HG03064 (cell line): ENCODE data around the gene BICD2.

Source experiments
- ATAC-seq: cut with Tn5 transposase; IDR thresholded peaks from one replicate; pipeline ENCODE4 v1.9.1; 2021; ENCODE audit warnings: low read depth; ENCODE audit not compliant: unreplicated experiment

The BICD2 gene

DNA sequence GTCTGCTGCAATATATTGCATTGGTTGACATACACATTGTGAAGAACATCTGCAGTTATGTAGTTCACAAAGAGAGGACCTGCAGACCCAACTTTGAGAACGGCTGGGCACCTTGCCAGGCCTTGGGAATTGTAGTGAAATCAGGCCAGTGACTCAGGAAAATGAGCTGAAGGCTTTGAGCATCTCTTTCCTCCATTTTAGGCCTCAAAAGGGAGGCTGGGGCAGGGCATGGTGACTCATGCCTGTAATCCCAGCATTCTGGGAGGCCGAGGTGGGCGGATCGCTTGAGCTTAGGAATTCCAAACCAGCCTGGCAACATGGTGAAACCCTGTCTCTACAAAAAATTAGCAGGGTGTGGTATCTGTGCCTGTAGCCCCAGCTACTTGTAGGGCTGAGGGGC, 93.3 kb downstream of the BICD2 start:
- ATAC-seq: no peak

DNA sequence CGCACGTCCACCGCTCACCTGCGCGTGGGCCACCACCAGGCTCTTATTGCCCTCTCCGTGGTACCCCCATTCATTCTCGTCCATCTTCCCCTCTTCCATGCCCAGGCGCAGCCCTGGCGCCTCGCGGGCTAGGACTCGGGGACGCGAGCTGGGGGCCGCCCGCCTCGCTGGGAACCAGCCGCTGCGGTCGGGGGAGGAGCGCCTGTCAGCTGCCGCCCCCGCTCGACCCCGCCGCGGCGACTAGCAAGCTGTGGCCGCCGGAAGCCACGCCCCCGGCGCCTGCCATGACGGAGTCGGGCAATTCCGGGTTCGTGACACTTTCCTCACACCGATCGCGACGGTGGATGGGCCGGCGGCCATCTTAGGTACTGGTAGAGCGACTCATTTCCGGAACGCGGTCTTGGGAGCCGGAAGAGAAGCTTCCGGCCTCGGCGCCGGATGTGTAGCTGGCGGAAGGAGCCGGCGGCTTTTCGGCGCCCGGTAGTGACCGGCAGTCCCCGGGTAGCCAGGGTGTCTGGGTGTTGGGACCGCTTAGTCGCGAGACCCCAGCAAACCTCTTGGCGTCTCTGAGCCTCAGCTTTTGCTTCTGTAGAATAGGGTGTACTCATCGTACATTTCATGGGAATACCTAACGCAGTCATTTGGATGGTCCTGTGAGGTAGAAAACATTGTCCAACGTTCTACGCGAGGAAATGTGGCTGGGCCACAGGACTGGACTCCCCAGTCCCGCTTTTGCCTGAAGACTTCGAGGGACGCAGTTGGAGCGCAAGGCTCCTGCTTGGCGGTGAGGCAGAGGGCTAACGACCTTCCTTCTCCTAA, 94.5 kb downstream of the BICD2 start, which contains the start of gene IPPK:
IPPK (minus strand) TSS at position 242 of the 819 bp plus-strand sequence; CDS start at position 99, 143 bp downstream.
- peak; percentile 88 for ATAC-seq

- ATAC-seq: no peak
Observed at GRCh38 chr9:92669527-92669889, 95.1 kb downstream of the BICD2 start.

DNA sequence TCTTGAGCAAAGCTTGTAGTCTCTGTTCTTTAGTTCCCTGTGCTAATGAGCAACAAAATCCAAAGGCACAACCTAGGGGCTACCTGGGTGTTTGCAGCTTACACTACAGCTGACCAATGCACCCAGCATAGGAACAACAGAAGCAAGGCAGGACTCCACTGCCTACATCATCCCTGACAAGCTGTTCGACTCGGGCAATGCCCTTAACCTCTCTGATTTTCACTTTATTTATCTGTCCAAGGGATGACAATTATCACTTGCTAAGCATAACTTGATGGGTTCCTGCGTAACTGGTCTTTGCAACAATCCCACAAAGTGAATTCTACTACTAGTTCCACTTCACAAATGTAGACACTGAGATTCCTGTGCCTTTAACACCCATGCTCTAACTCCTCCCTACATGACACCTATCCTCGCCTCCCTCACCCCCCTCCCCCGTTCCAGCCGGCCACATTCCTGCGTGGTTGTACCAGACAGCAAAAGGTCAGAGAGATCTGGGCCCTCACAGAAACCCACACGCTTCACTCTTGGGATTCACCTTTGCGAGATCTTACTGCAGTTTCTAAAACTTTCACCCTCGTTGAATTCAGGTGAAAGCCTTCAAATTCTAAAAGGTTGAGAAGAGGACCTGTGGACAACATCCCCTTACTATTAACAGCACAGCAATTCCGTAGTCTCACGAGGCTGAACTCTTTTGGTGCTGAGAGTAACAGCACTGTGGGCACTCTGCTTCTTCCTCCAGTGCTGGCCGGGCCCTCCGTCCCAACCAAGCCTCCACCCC, 95.7 kb downstream of the BICD2 start:
- no peak for ATAC-seq

- no peak for ATAC-seq
Observed at GRCh38 chr9:92666912-92667532, 97.6 kb downstream of the BICD2 start.

DNA sequence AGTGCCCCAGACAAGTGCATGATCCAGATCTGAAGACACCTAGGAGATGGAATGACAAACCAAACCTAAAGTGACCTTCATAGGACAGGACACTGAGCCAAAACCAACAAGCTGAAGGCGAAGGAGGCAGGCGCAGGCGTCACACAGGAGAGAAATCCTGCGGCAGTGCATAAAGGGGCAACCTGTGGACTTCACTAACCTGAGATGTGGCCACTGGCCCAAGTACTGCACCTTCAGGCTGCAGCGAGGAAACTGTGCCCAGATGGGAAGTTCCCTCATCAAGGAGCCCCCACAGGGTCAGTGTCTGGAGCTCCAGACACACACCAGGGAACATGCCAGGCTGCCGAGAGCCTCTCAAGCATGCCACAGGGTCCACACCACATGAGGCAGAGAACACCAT, 98.4 kb downstream of the BICD2 start:
- no peak for ATAC-seq

DNA sequence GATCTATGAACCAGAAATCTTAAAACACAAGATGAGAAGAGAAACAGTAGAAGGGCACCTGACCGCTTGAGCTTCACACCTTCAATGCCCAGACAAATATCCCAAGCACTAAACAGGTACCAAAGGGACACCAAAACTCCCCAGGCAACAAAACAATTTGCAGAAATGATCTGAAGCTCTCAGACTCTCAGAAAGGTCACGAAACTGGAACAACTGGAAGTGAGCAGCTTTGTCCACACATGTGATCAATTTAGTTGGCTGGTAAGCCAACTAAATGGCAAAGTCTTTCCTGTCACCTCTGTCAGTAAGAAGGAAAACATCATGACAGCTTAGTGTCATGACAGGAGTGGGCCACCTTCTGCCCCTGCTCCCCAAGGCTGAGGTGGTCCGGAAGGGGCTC, 98.8 kb downstream of the BICD2 start:
- no peak for ATAC-seq

- ATAC-seq: no peak
Observed at GRCh38 chr9:92664394-92665152, 100.1 kb downstream of the BICD2 start.

DNA sequence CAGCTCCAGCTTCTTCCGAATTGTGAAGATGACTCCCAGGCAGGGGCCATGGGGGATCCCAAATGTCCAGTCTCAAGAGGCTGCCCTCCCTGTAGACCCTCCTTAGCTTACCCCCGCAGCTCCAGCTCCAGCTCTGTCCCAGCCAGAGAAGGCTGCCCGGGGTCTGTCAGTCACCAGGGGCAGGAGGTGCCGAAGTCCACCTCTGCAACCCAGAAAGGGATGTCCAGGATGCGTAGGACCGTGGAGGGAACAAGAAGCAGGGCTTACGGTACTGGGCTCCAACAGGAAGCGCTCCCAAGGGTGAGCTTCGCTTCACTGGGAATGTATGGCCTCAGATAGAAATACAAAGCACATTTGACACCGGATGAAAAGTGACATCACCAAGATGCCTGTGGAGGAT, 100.7 kb downstream of the BICD2 start:
- no peak for ATAC-seq

- ATAC-seq: no peak
Observed at GRCh38 chr9:92663126-92663525, 101.5 kb downstream of the BICD2 start.

- ATAC-seq: no peak
Observed at GRCh38 chr9:92661743-92662142, 102.9 kb downstream of the BICD2 start.
